TTC549 (cell line): ENCODE results near the gene CRYBB1.

Source experiments
- FAIRE-seq: peaks from 2 replicates; lab custom pipeline; 2012; peaks lifted over from hg19 to GRCh38; lab: Jason Lieb, UNC

The CRYBB1 gene

GRCh38 chr22:26551568-26551967, 66.3 kb downstream of the CRYBB1 start:
- FAIRE-seq = no peak

GRCh38 chr22:26550498-26551033, 67.3 kb downstream of the CRYBB1 start:
- FAIRE-seq = no peak

GRCh38 chr22:26549902-26550497, 67.8 kb downstream of the CRYBB1 start:
- FAIRE-seq = no peak
